HG03066 (cell line): ENCODE data around the gene PSMA3.
A peak's percentile ranks its signal among the peaks of the same experiment; 100 is the strongest.

Experiments
- ATAC-seq: cut with Tn5 transposase; IDR thresholded peaks from one replicate; pipeline ENCODE4 v1.9.1; 2021; ENCODE audit warnings: low read depth; ENCODE audit not compliant: unreplicated experiment

PSMA3 gene

GRCh38 chr14:58265401-58265800 lies 20.8 kb downstream of the PSMA3 start:
- ATAC-seq = no peak

GRCh38 chr14:58270628-58271027 lies 26.0 kb downstream of the PSMA3 start:
- no peak for ATAC-seq

DNA sequence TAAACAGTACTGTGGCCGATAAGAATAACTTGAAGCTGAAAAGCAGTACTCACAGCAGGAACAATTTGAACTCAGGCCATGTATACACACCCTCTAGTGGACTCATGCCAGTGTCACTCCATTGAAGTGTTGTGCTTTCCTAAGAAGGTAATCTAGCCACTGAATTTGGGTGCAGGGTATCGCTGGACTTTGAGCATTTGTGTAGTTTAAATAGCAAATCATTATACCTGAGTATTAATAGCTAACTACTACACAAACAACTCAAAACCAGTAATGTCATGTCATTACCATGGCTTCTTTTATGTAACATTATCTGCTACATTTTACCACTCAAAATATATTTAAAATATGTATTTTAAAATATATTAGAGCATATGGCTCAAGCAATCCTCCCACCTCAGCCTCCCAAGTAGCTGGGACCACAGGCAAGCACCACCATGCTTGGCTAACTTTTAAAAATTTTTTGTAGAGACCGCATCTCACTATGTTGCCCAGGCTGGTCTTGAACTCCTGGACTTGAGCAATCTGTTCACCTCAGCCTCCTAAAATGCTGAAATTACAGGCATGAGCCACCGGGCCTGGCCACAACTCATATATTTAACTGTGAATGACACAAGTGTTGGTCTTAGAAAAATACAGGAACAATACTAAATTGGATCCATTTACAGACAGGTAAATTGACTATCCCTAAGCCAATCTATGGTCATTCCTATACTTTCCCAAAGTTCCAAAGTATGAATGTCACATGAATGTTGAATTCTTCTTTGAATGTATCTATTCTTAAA lies 28.1 kb downstream of the PSMA3 start:
- ATAC-seq = no peak

GRCh38 chr14:58274881-58275280 lies 30.2 kb downstream of the PSMA3 start:
- no peak for ATAC-seq

GRCh38 chr14:58275527-58276190 lies 31.0 kb downstream of the PSMA3 start:
- no peak for ATAC-seq

- no peak for ATAC-seq
Observed at GRCh38 chr14:58276208-58276607, 31.6 kb downstream of the PSMA3 start.

DNA sequence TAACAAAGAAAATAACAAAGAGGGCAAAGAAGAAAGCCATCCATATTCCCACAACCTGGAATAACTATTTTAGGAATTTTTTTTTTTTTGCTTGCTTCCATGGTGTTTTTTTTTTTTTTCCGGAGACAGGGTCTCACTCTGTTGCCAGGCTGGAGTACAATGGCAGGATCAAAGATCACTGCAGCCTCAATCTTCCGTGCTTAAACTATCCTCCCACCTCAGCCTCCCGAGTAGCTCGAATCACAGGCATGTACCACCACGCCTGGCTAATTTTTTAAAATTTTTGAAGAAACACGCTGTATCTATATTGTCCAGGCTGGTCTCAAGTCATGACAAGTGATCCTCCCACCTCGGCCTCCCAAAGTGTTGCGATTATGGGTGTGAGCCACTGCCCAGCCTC lies 33.5 kb downstream of the PSMA3 start:
- ATAC-seq = no peak

GRCh38 chr14:58280954-58281787 lies 36.5 kb downstream of the PSMA3 start:
- no peak for ATAC-seq

DNA sequence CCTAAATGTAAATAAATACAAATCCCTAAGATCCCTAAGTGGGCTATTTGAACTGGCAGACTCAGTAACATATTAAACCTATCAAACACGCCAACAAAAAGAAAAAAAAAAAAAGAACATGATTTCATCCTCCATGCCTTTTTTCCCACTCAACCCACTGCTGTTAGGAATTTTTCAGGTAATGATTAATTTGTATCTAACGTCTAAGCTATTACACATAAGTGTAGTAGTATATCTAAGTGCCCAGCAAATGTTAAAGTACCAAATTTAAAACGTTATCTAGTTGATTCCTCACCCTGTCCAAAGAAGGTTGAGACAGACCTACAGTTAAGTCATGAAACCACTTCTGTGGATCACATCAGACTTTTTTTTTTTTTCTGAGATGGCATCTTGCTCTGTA lies 37.3 kb downstream of the PSMA3 start:
- ATAC-seq = no peak

GRCh38 chr14:58282925-58283593 lies 38.4 kb downstream of the PSMA3 start:
- no peak for ATAC-seq

GRCh38 chr14:58283730-58284129 lies 39.1 kb downstream of the PSMA3 start:
- no peak for ATAC-seq

- no peak for ATAC-seq
Observed at GRCh38 chr14:58285132-58285531, 40.5 kb downstream of the PSMA3 start.

GRCh38 chr14:58287607-58288042 lies 43.0 kb downstream of the PSMA3 start:
- ATAC-seq = no peak

GRCh38 chr14:58288106-58288792 lies 43.6 kb downstream of the PSMA3 start:
- ATAC-seq = no peak

GRCh38 chr14:58291646-58292045 lies 47.0 kb downstream of the PSMA3 start:
- ATAC-seq = no peak

- no peak for ATAC-seq
Observed at GRCh38 chr14:58292187-58292586, 47.5 kb downstream of the PSMA3 start.

DNA sequence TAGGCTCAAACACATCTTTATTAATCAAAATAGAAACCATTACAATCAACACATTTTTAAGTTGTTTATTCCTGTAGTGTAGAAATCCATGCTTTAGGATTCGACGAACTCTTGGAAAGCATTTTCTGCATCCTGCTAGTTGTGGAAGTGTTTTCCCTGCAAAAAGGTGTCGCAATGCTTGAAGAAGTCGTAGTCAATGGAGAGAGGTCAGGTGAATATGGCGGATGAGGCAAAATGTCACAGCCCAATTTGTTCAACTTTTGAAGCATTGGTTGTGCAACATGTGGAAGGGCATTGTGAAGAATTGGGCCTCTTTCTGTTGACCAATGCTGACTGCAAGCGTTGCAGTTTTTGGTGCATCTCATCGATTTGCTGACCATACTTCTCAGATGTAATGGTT lies 49.6 kb downstream of the PSMA3 start:
- no peak for ATAC-seq

GRCh38 chr14:58296726-58297125 lies 52.1 kb downstream of the PSMA3 start:
- ATAC-seq = no peak

- peak; percentile 1 for ATAC-seq
Observed at GRCh38 chr14:58297412-58297761, 52.7 kb downstream of the PSMA3 start.

- peak; percentile 76 for ATAC-seq
Observed at GRCh38 chr14:58297762-58298476, 53.3 kb downstream of the PSMA3 start.
